ENCODE measurements around the gene PRPSAP2. TPM values are rescaled to one million over a fixed set of nuclear protein-coding genes. Genes with fewer than 3 reads are reported as not detected.
A peak's percentile ranks its signal among the peaks of the same experiment; 100 is the strongest.

Gene PRPSAP2
- total RNA-seq, 1 donor from 2014 or later = 50.6 TPM

- FAIRE-seq (no peak), DNase-seq (ENCODE audit: low read depth) (no peak)
- Histone ChIP-seq H3K9ac (ENCODE audit: low read length) (no peak overlapping the region), H3K4me2 (ENCODE audit: low read length) (no peak overlapping the region), H3K79me2 (ENCODE audit: insufficient read depth, low read length) (no peaks in the 10 kb centered on the region), H4K20me1 (ENCODE audit: insufficient read depth, low read length) (no peaks in the 10 kb centered on the region), H3K27me3 (ENCODE audit: insufficient read depth, low read length) (peaks cover 22% of the 10 kb centered on the region), H3K9me3 (ENCODE audit: insufficient read depth, low read depth, low read length) (no peaks in the 10 kb centered on the region), H3K4me3 (ENCODE audit: insufficient read depth, low read depth, low read length) (no peak overlapping the region), H3K27ac (ENCODE audit: low read depth, low read length) (no peak overlapping the region), H3K4me1 (ENCODE audit: insufficient read depth, low read length) (no peaks in the 10 kb centered on the region), H3K36me3 (ENCODE audit: insufficient read depth, low read length) (no peaks in the 10 kb centered on the region), H2AFZ (ENCODE audit: low read depth, low read length) (no peak overlapping the region)
- Mint-ChIP-seq H3K36me3 (ENCODE audit: low read depth, unreplicated experiment) (no peaks in the 10 kb centered on the region), H3K27me3 (ENCODE audit: low read depth, unreplicated experiment) (peaks cover 33% of the 10 kb centered on the region), H3K27ac (ENCODE audit: unreplicated experiment) (no peak overlapping the region), H3K4me3 (ENCODE audit: unreplicated experiment) (no peak overlapping the region), H3K9me3 (ENCODE audit: unreplicated experiment) (peaks cover 1% of the 10 kb centered on the region), H3K4me1 (ENCODE audit: low read depth, unreplicated experiment) (peaks cover 3% of the 10 kb centered on the region)
- TF ChIP-seq, protein P1, sequence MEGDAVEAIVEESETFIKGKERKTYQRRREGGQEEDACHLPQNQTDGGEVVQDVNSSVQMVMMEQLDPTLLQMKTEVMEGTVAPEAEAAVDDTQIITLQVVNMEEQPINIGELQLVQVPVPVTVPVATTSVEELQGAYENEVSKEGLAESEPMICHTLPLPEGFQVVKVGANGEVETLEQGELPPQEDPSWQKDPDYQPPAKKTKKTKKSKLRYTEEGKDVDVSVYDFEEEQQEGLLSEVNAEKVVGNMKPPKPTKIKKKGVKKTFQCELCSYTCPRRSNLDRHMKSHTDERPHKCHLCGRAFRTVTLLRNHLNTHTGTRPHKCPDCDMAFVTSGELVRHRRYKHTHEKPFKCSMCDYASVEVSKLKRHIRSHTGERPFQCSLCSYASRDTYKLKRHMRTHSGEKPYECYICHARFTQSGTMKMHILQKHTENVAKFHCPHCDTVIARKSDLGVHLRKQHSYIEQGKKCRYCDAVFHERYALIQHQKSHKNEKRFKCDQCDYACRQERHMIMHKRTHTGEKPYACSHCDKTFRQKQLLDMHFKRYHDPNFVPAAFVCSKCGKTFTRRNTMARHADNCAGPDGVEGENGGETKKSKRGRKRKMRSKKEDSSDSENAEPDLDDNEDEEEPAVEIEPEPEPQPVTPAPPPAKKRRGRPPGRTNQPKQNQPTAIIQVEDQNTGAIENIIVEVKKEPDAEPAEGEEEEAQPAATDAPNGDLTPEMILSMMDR (IDR thresholded peaks at IDR 0.05; ENCODE audit: insufficient read depth, low read depth, low read length) = no peak
- TF ChIP-seq EZH2 (IDR thresholded peaks at IDR 0.05; ENCODE audit: insufficient read depth, low read length) = no peak
Observed at GRCh38 chr17:18950346-18950745, 92.4 kb downstream of the PRPSAP2 start.

DNA sequence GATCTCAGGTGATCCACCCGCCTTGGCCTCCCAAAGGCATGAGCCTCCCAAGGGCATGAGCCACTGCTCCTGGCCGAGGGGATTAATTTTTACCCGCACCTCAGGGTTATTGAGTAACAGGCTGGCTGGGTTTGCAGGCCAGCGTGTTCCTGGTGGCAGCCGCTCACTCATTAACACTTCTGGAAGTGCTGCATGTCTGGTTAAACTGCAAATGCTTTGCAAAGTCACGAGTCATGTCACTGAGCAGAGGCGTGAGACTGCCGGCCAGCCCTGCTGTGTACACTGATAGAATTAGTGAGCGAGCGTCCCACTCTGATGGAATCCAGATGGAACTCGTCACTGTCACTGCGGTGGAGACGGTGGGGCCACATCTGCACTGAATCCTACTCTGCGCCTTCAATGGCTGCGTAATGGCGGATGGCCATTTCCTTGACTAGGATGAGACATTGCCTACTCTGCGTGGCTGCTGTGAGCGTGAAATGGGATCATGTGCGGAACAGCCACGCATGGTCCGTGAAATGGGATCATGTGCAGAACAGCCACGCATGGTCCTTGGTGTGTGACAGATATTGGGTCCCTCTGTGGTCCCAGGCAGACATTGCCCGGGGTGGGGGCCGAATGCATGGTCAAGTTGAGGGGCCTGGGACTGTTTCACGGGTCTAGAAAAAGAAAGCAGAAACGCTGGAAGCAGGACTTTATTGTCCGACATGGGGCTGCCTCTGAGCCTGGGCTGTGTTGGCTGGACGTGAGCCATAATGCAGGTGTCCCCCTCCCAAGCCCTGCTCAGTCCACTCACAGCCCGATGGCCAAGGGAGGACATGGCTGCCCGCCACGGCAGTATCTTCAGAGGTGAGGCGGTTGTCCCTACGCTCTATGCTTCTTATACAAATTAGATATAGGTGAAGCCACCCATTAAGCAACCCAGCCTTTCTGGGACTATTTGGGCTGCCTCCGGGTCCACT lies 93.3 kb downstream of the PRPSAP2 start:
- Histone ChIP-seq H3K36me3 (ENCODE audit: insufficient read depth, low read length) (no peaks in the 10 kb centered on the region), H2AFZ (ENCODE audit: low read depth, low read length) (no peak overlapping the region), H3K9ac (ENCODE audit: low read length) (no peak overlapping the region), H3K4me1 (ENCODE audit: insufficient read depth, low read length) (no peaks in the 10 kb centered on the region), H3K79me2 (ENCODE audit: insufficient read depth, low read length) (no peaks in the 10 kb centered on the region), H3K27me3 (ENCODE audit: insufficient read depth, low read length) (peaks cover 16% of the 10 kb centered on the region), H3K4me3 (ENCODE audit: insufficient read depth, low read depth, low read length) (no peak overlapping the region), H3K4me2 (ENCODE audit: low read length) (no peak overlapping the region), H3K27ac (ENCODE audit: low read depth, low read length) (no peak overlapping the region), H4K20me1 (ENCODE audit: insufficient read depth, low read length) (no peaks in the 10 kb centered on the region), H3K9me3 (ENCODE audit: insufficient read depth, low read depth, low read length) (no peaks in the 10 kb centered on the region)
- DNase-seq (ENCODE audit: low read depth) (no peak), FAIRE-seq (no peak)
- H3K27ac Mint-ChIP-seq (ENCODE audit: unreplicated experiment) = peak overlapping the region; percentile 26
- H3K9me3 Mint-ChIP-seq (ENCODE audit: unreplicated experiment) = peaks cover 1% of the 10 kb centered on the region
- no peak for TF ChIP-seq EZH2 (IDR thresholded peaks at IDR 0.05; ENCODE audit: insufficient read depth, low read length)
- TF ChIP-seq, protein P1 (IDR thresholded peaks at IDR 0.05; ENCODE audit: insufficient read depth, low read depth, low read length) = no peak
- no peak overlapping the region for H3K4me3 Mint-ChIP-seq (ENCODE audit: unreplicated experiment)
- H3K27me3 Mint-ChIP-seq (ENCODE audit: low read depth, unreplicated experiment) = peaks cover 28% of the 10 kb centered on the region
- peaks cover 3% of the 10 kb centered on the region for H3K4me1 Mint-ChIP-seq (ENCODE audit: low read depth, unreplicated experiment)
- no peaks in the 10 kb centered on the region for H3K36me3 Mint-ChIP-seq (ENCODE audit: low read depth, unreplicated experiment)
